K562 (cell line): ENCODE measurements around the gene SRPK2. TPM values are rescaled to one million over a fixed set of nuclear protein-coding genes. Genes with fewer than 3 reads are reported as not detected.
A peak's percentile ranks its signal among the peaks of the same experiment; 100 is the strongest.
"Not testable (repeated sequence)": the region's sequence is repeated elsewhere in the genome, so short reads cannot be mapped to it uniquely, and the experiment has no call there.

ENCODE experiments used
- ATAC-seq: fragments of 200-7000 bp; cut with Tn5 transposase; 3 replicates; pipeline ENCODE4 v1.9.1; 2020; ENCODE audit warnings: moderate library complexity
- BruUV-seq: library from RNA; stranded (reverse); fragments of 400-500 nt; replicated peaks from 2 replicates; lab custom pipeline; 2021; lab: Mats Ljungman, UMichigan
- CTCF ChIA-PET: fragments of 300-600 bp; formaldehyde crosslinking; extraction: SDS; loops from one replicate; lab custom pipeline; 2021; ENCODE audit warnings: low intra/inter-chr PET ratio; lab: Yijun Ruan, JAX
- POLR2A ChIA-PET: fragments of 300-600, 350-650 bp; sonication (Branson Sonifier 250); formaldehyde crosslinking; extraction: SDS; loops from one replicate; lab custom pipeline; 2021; ENCODE audit warnings: antibody characterized with exemption, inconsistent platforms; lab: Yijun Ruan, JAX
- DNase-seq, 4 experiments: peaks; one replicate each; pipeline versions ENCODE4 v3.0.0 to v3.0.0-alpha.2; 2011 to 2018; ENCODE audit warnings: low spot score in 3 of 4, mixed read lengths in 3 of 4; ENCODE audit errors: extremely low read depth in 1 of 4
- FAIRE-seq: peaks from 2 replicates; lab custom pipeline; 2011; peaks lifted over from hg19 to GRCh38; lab: Jason Lieb, UNC
- H2AFZ ChIP-seq: 2 replicates; pipeline ENCODE4 v1.6.0; 2011; ENCODE audit warnings: low read depth, low read length, control low read depth, inconsistent platforms
- H3K27ac ChIP-seq: fragments of 200-600 bp; 3 replicates; pipeline ENCODE4 v1.8.0; 2011; ENCODE audit warnings: low read depth, mild to moderate bottlenecking, control low read depth, inconsistent platforms, low read length, moderate library complexity, mixed read lengths; ENCODE audit errors: extremely low read depth
- H3K27me3 ChIP-seq, 2 experiments: fragments of 300-600 bp in 1 of 2; 2 replicates in 1 of 2; 3 replicates in 1 of 2; pipeline versions ENCODE4 v1.6.0 to v1.8.0; 2011; ENCODE audit warnings: inconsistent platforms in 2 of 2, low read length in 2 of 2, mild to moderate bottlenecking in 1 of 2, mixed read lengths in 1 of 2, moderate library complexity in 1 of 2; ENCODE audit not compliant: control insufficient read depth in 2 of 2, insufficient read depth in 2 of 2
- H3K36me3 ChIP-seq: fragments of 300-600 bp; 3 replicates; pipeline ENCODE4 v1.8.0; 2011; ENCODE audit warnings: mild to moderate bottlenecking, low read length, inconsistent platforms; ENCODE audit not compliant: control insufficient read depth, insufficient read depth
- H3K4me1 ChIP-seq, 2 experiments: fragments of 200-600 bp in 1 of 2; replicated peaks in 1 of 2; 2 replicates in 1 of 2; 3 replicates in 1 of 2; pipeline versions ENCODE4 v1.5.1 to v1.8.0; 2011; ENCODE audit warnings: inconsistent platforms in 2 of 2, low read length in 2 of 2, mild to moderate bottlenecking in 1 of 2, mixed read lengths in 1 of 2, moderate library complexity in 1 of 2; ENCODE audit not compliant: control insufficient read depth in 2 of 2, insufficient read depth in 2 of 2
- H3K4me2 ChIP-seq: 2 replicates; pipeline ENCODE4 v1.6.1; 2011; ENCODE audit warnings: low read length, control low read depth, inconsistent platforms, mixed read lengths; ENCODE audit not compliant: insufficient read depth
- H3K4me3 ChIP-seq: fragments of 200-600 bp; sonication (generic), shearing (Covaris generic); 2 replicates; pipeline ENCODE4 v1.5.1; 2016; ENCODE audit warnings: control low read depth, inconsistent platforms
- H3K79me2 ChIP-seq: fragments of 200-600 bp; 3 replicates; pipeline ENCODE4 v1.8.0; 2011; ENCODE audit warnings: low read length, inconsistent platforms; ENCODE audit not compliant: control insufficient read depth, insufficient read depth
- H3K9ac ChIP-seq, 2 experiments: 2 replicates each; pipeline versions ENCODE4 v1.6.0 to v1.6.1; 2011; ENCODE audit warnings: low read depth in 2 of 2, low read length in 2 of 2, control low read depth in 1 of 2, inconsistent platforms in 1 of 2, mild to moderate bottlenecking in 1 of 2, mixed read lengths in 1 of 2; ENCODE audit not compliant: insufficient read depth in 1 of 2
- H3K9me1 ChIP-seq: one replicate; pipeline ENCODE4 v1.6.0; 2011; ENCODE audit warnings: inconsistent platforms, mild to moderate bottlenecking, low read length, moderate library complexity; ENCODE audit not compliant: control insufficient read depth, insufficient read depth
- H3K9me3 ChIP-seq: replicated peaks from 2 replicates; pipeline ENCODE4 v1.5.1; 2011; ENCODE audit warnings: low read depth, low read length, inconsistent platforms; ENCODE audit not compliant: control insufficient read depth, insufficient read depth
- H4K20me1 ChIP-seq: replicated peaks from 2 replicates; pipeline ENCODE4 v1.6.1; 2011; ENCODE audit warnings: low read length, inconsistent platforms, mixed read lengths; ENCODE audit not compliant: control insufficient read depth, insufficient read depth
- ARID1B ChIP-seq: fragments of 450-650 bp; IDR thresholded peaks from 2 replicates; pipeline ENCODE4 v1.6.1; 2016; ENCODE audit warnings: antibody characterized with exemption, mild to moderate bottlenecking, inconsistent platforms
- BCOR ChIP-seq: fragments of 450-650 bp; IDR thresholded peaks from 2 replicates; pipeline ENCODE4 v1.6.1; 2016
- CBFA2T2 ChIP-seq: fragments of 450-650 bp; conservative IDR thresholded peaks from 2 replicates; pipeline ENCODE4 v1.6.1; 2017; ENCODE audit warnings: mild to moderate bottlenecking
- CC2D1A ChIP-seq: fragments of 450-650 bp; IDR thresholded peaks from 2 replicates; pipeline ENCODE4 v1.6.1; 2017; ENCODE audit warnings: mild to moderate bottlenecking
- DPF2 ChIP-seq: fragments of 450-650 bp; IDR thresholded peaks from 2 replicates; pipeline ENCODE4 v1.6.1; 2016
- EHMT2 ChIP-seq: fragments of 450-650 bp; IDR thresholded peaks from 2 replicates; pipeline ENCODE4 v1.6.1; 2018; ENCODE audit warnings: antibody characterized with exemption
- ELF4 ChIP-seq: fragments of 450-650 bp; formaldehyde crosslinking; IDR thresholded peaks from 2 replicates; pipeline ENCODE4 v1.4.0; 2022; ENCODE audit warnings: missing genetic modification characterization
- GATA2 ChIP-seq: sonication (generic); formaldehyde crosslinking; IDR thresholded peaks from 2 replicates; pipeline ENCODE4 v1.4.0; 2020; ENCODE audit warnings: mild to moderate bottlenecking, missing genetic modification reagents
- HLTF ChIP-seq: fragments of 450-650 bp; IDR thresholded peaks from 2 replicates; pipeline ENCODE4 v1.6.1; 2016
- LARP7 ChIP-seq: fragments of 450-650 bp; IDR thresholded peaks from 2 replicates; pipeline ENCODE4 v1.6.1; 2016
- MTA2 ChIP-seq: fragments of 450-650 bp; IDR thresholded peaks from 2 replicates; pipeline ENCODE4 v1.6.1; 2016; ENCODE audit warnings: low read depth
- NFRKB ChIP-seq: fragments of 450-650 bp; IDR thresholded peaks from 2 replicates; pipeline ENCODE4 v1.6.1; 2016; ENCODE audit warnings: low read depth
- RCOR1 ChIP-seq, 2 experiments: IDR thresholded peaks; 2 replicates each; pipeline ENCODE4 v1.6.1; 2012; ENCODE audit warnings: low read depth in 2 of 2, low read length in 2 of 2, borderline replicate concordance in 1 of 2, improper control_type of control experiment in 1 of 2
- SOX6 ChIP-seq: fragments of 450-650 bp; IDR thresholded peaks from 2 replicates; pipeline ENCODE4 v1.6.1; 2014; ENCODE audit warnings: mild to moderate bottlenecking
- TCF3 ChIP-seq: sonication (generic); formaldehyde crosslinking; IDR thresholded peaks from 2 replicates; pipeline ENCODE4 v1.4.0; 2020; ENCODE audit warnings: mild to moderate bottlenecking, missing genetic modification reagents
- TEAD4 ChIP-seq, 2 experiments: sonication (generic) in 1 of 2; formaldehyde crosslinking in 1 of 2; IDR thresholded peaks; 2 replicates each; pipeline versions ENCODE4 v1.6.1 to v1.8.0; 2012 to 2022; ENCODE audit warnings: borderline replicate concordance in 1 of 2, inconsistent platforms in 1 of 2, low read length in 1 of 2, mild to moderate bottlenecking in 1 of 2, missing genetic modification reagents in 1 of 2
- ZEB2 ChIP-seq: fragments of 450-650 bp; IDR thresholded peaks from 2 replicates; pipeline ENCODE4 v1.6.1; 2016
- WGBS: fragments of 100-300 bp; shearing (Covaris generic); methylation state at CpG from one replicate; pipeline ENCODE4 v1.1.6; 2016; ENCODE audit warnings: low coverage, mixed read lengths; ENCODE audit not compliant: insufficient coverage; ENCODE audit errors: missing lambda C conversion rate; 5-methylcytosine and 5-hydroxymethylcytosine counted together
- in situ Hi-C: fragments of 300-500 bp; cut with MboI; formaldehyde crosslinking; loops from 4 replicates; pipeline ENCODE4 v1.15.0; 2018; ENCODE audit warnings: inconsistent platforms, mixed read lengths
- intact Hi-C: fragments of 100-400 bp; cut with micrococcal nuclease; formaldehyde crosslinking; loops from 2 replicates; pipeline ENCODE4 v1.14.2; 2022
- polyA plus RNA-seq, 8 experiments: library from polyadenylated mRNA; depleted of rRNA in 4 of 8; stranded (reverse) in 5 of 8; unstranded in 3 of 8; fragments of >200 nt; fragmentation: Nextera tagmentation in 2 of 8; fragmentation: Illumina TruSeq in 1 of 8; extraction: Ambion mirVana in 2 of 8; extraction: Trizol in 1 of 8; gene quantifications; 2 replicates each; pipeline versions ENCODE4 v1.2.1 to v1.2.3, GENCODE V29; 2011 to 2014; ENCODE audit warnings: inconsistent platforms in 1 of 8, missing spikeins in 1 of 8
- total RNA-seq, 7 experiments: library from RNA; depleted of rRNA in 6 of 7; stranded (reverse); fragments of >200 nt in 6 of 7; fragmentation: Illumina TruSeq in 2 of 7; extraction: Trizol in 2 of 7; gene quantifications; 2 replicates each; pipeline versions ENCODE4 v1.2.1 to v1.2.3, GENCODE V29; 2011 to 2021; ENCODE audit warnings: low replicate concordance in 1 of 7
- TF ChIP-seq, protein P1 (sequence below): fragments of 450-650 bp; IDR thresholded peaks from 2 replicates; pipeline ENCODE4 v1.6.1; 2016
- TF ChIP-seq, protein P2 (sequence below): fragments of 450-650 bp; formaldehyde crosslinking; conservative IDR thresholded peaks from 2 replicates; pipeline ENCODE4 v1.4.0; 2022; ENCODE audit warnings: mild to moderate bottlenecking, missing genetic modification characterization
- TF ChIP-seq, protein P3 (sequence below): fragments of 450-650 bp; formaldehyde crosslinking; IDR thresholded peaks from 2 replicates; pipeline ENCODE4 v1.4.0; 2022; ENCODE audit warnings: missing genetic modification characterization
- TF ChIP-seq, protein P4 (sequence below): fragments of 450-650 bp; formaldehyde crosslinking; IDR thresholded peaks from 2 replicates; pipeline ENCODE4 v1.4.0; 2022; ENCODE audit warnings: missing genetic modification characterization

The SRPK2 gene
- total and polyA plus RNA-seq, 9 of the 15 experiments (the other 6 are each of a cell fraction or from before 2014, with no cell fraction given) = 21.5 to 44.7 (median 33.3) TPM

DNA sequence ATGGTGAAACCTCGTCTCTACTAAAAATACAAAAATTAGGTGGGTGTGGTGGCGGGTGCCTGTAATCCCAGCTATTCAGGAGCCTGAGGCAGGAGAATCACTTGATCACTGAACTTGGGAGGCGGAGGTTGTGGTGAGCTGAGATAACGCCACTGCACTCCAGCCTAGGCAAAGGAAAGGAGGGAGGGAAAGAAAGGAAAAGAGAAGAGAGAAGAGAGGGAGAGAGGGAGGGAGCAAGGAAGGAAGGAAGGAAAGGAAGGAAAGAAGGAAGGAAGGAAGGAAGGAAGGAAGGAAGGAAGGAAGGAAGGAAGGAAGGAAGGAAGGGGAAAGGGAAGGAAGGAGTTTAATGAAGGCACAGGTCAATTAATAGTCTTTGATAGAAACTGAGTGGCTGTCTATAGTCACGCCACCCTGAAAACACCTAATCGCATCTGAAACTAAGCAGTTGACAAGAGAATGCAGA is 155.9 kb downstream of the SRPK2 start:
- H3K9me3 ChIP-seq; intact Hi-C loops; H3K4me1 ChIP-seq; H3K27ac ChIP-seq; CTCF ChIA-PET; H4K20me1 ChIP-seq; H3K27me3 ChIP-seq; H3K36me3 ChIP-seq; H2AFZ ChIP-seq; in situ Hi-C loops; H3K9ac ChIP-seq; H3K9me1 ChIP-seq; H3K4me3 ChIP-seq; BruUV-seq; TF ChIP-seq TEAD4 (CRISPR knock-in tag; IDR thresholded peaks at IDR 0.05; ENCODE audit: borderline replicate concordance): not testable (repeated sequence)
- POLR2A ChIA-PET = interaction anchor here (0.7 kb wide), 1 partner anchor 9 kb away, joined by 4 read pairs; no protein-coding TSS in a partner anchor
- peak; percentile 80 for ATAC-seq
- 0 out of 2 replicates have a peak overlapping the region, but pooled peaks have one; percentile 1 for H3K4me2 ChIP-seq
- 33% methylated on average over 5 of the region's 6 CpGs for WGBS
- H3K79me2 ChIP-seq = peaks cover 22% of the 10 kb centered on the region
- FAIRE-seq = peak; percentile 35
- peak in 1 of 4 experiments; percentile 64 for DNase-seq
- TF ChIP-seq ZEB2 = peak; percentile 52
- TF ChIP-seq, protein P1, sequence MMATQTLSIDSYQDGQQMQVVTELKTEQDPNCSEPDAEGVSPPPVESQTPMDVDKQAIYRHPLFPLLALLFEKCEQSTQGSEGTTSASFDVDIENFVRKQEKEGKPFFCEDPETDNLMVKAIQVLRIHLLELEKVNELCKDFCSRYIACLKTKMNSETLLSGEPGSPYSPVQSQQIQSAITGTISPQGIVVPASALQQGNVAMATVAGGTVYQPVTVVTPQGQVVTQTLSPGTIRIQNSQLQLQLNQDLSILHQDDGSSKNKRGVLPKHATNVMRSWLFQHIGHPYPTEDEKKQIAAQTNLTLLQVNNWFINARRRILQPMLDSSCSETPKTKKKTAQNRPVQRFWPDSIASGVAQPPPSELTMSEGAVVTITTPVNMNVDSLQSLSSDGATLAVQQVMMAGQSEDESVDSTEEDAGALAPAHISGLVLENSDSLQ = peak; percentile 3; the same call in 1 of the 2 replicates
- TF ChIP-seq SOX6 = 0 out of 2 replicates have a peak, but pooled peaks have one; percentile 7
- TF ChIP-seq TEAD4 (IDR thresholded peaks at IDR 0.05; ENCODE audit: low read length) = peak; percentile 17; the same call in 1 of the 2 replicates
- TF ChIP-seq ELF4 = peak; percentile 91
- TF ChIP-seq CC2D1A = peak; percentile 50; the same call in 1 of the 2 replicates
- TF ChIP-seq, protein P2, sequence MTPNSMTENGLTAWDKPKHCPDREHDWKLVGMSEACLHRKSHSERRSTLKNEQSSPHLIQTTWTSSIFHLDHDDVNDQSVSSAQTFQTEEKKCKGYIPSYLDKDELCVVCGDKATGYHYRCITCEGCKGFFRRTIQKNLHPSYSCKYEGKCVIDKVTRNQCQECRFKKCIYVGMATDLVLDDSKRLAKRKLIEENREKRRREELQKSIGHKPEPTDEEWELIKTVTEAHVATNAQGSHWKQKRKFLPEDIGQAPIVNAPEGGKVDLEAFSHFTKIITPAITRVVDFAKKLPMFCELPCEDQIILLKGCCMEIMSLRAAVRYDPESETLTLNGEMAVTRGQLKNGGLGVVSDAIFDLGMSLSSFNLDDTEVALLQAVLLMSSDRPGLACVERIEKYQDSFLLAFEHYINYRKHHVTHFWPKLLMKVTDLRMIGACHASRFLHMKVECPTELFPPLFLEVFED (CRISPR knock-in tag) = peak; percentile 90; the same call in 1 of the 2 replicates
- TF ChIP-seq MTA2 = peak; percentile 80
- TF ChIP-seq LARP7 = peak; percentile 94
- peak; percentile 90 for TF ChIP-seq DPF2
- TF ChIP-seq RCOR1 (IDR thresholded peaks at IDR 0.05; ENCODE audit: borderline replicate concordance in 1 of 2, low read depth in 2 of 2, low read length in 2 of 2) = peak in 1 of 2 experiments; percentile 45; a peak in 1 of 4 replicates
- TF ChIP-seq NFRKB = peak; percentile 45; the same call in 1 of the 2 replicates
- TF ChIP-seq BCOR = peak; percentile 53; the same call in 1 of the 2 replicates
- TF ChIP-seq, protein P3, sequence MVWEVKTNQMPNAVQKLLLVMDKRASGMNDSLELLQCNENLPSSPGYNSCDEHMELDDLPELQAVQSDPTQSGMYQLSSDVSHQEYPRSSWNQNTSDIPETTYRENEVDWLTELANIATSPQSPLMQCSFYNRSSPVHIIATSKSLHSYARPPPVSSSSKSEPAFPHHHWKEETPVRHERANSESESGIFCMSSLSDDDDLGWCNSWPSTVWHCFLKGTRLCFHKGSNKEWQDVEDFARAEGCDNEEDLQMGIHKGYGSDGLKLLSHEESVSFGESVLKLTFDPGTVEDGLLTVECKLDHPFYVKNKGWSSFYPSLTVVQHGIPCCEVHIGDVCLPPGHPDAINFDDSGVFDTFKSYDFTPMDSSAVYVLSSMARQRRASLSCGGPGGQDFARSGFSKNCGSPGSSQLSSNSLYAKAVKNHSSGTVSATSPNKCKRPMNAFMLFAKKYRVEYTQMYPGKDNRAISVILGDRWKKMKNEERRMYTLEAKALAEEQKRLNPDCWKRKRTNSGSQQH = 0 out of 2 replicates have a peak, but pooled peaks have one; percentile 58
- TF ChIP-seq EHMT2 = peak; percentile 68
- peak; percentile 93 for TF ChIP-seq ARID1B
- TF ChIP-seq CBFA2T2 = peak; percentile 58
- TF ChIP-seq TCF3 = peak; percentile 75
- TF ChIP-seq, protein P4, sequence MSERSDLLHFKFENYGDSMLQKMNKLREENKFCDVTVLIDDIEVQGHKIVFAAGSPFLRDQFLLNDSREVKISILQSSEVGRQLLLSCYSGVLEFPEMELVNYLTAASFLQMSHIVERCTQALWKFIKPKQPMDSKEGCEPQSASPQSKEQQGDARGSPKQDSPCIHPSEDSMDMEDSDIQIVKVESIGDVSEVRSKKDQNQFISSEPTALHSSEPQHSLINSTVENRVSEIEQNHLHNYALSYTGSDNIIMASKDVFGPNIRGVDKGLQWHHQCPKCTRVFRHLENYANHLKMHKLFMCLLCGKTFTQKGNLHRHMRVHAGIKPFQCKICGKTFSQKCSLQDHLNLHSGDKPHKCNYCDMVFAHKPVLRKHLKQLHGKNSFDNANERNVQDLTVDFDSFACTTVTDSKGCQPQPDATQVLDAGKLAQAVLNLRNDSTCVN = peak; percentile 91
- 0 out of 2 replicates have a peak, but pooled peaks have one; percentile 60 for TF ChIP-seq HLTF
- peak; percentile 55 for TF ChIP-seq GATA2
